Measurements from ENCODE around the gene SLC51B.

Gene SLC51B

GRCh38 chr15:65062726-65063125 lies 17.5 kb downstream of the SLC51B start:
- TF ChIP-seq HDGF (IDR thresholded peaks at IDR 0.05; ENCODE audit: borderline replicate concordance) (no peak), PKNOX1 (IDR thresholded peaks at IDR 0.05) (no peak), ZNF384 (IDR thresholded peaks at IDR 0.05) (no peak), L3MBTL2 (conservative IDR thresholded peaks at IDR 0.05) (no peak), SP1 (IDR thresholded peaks at IDR 0.05) (no peak), LEF1 (IDR thresholded peaks at IDR 0.05; ENCODE audit: borderline replicate concordance) (no peak), CTBP1 (IDR thresholded peaks at IDR 0.05; ENCODE audit: borderline replicate concordance) (no peak), ELF4 (IDR thresholded peaks at IDR 0.05) (no peak), FOXM1 (IDR thresholded peaks at IDR 0.05; ENCODE audit: borderline replicate concordance) (no peak), FOXA1 (IDR thresholded peaks at IDR 0.05) (no peak), ARNT (IDR thresholded peaks at IDR 0.05) (no peak), FOXK2 (IDR thresholded peaks at IDR 0.05) (no peak), BHLHE40 (IDR thresholded peaks at IDR 0.05; ENCODE audit: borderline replicate concordance) (no peak), SUZ12 (IDR thresholded peaks at IDR 0.05) (no peak), NFRKB (IDR thresholded peaks at IDR 0.05) (no peak)
- ChIA-PET CTCF (interaction anchor here (0.9 kb wide), 1 partner anchor 28 kb away, joined by 3 read pairs; no protein-coding TSS in a partner anchor), POLR2A (no interaction called here)
- no peak for DNase-seq (ENCODE audit: extremely low spot score)

GRCh38 chr15:65066001-65066634 lies 20.9 kb downstream of the SLC51B start:
- POLR2A ChIA-PET = no interaction called here
- CTCF ChIA-PET = interaction anchor here (0.7 to 0.9 kb wide), 2 partner anchors 21 to 22 kb away, joined by 3 to 4 read pairs; no protein-coding TSS in a partner anchor
- DNase-seq (ENCODE audit: extremely low spot score) = no peak
- TF ChIP-seq BHLHE40 (IDR thresholded peaks at IDR 0.05; ENCODE audit: borderline replicate concordance) (no peak), L3MBTL2 (conservative IDR thresholded peaks at IDR 0.05) (no peak), FOXK2 (IDR thresholded peaks at IDR 0.05) (no peak), FOXM1 (IDR thresholded peaks at IDR 0.05; ENCODE audit: borderline replicate concordance) (no peak), CTBP1 (IDR thresholded peaks at IDR 0.05; ENCODE audit: borderline replicate concordance) (no peak), LEF1 (IDR thresholded peaks at IDR 0.05; ENCODE audit: borderline replicate concordance) (no peak)

DNA sequence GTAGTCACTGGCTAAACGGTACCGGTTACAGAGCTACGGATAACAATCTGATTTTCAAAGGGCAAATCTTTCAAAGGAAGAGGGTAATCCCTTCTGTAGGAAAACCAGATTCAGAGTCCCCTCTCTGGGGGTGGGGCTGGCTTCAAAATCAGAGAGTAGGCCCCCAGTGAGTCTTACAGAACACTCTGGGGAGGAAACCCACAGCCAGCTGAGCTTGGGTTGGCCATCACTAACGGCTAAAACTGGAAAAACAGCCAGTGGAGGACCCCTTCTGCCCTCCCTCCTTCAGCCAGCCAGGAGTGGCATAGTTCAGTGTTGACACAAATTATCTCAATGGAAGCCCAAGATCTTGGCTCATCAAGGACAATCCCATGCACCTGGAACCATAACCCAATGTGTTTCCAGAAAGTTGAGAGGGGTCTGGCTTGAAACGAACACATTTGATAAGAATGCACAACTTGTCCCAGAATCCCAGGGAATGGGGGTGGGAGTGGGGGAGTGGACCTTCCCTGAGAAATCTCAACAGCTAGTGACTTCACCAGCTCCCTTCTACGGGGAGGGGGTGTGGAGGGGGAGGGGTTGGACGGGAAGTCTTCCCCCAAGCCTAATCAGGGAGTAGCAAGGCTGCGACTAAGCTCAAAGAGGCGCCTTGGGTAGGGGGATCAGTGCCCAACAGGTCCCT lies 21.6 kb downstream of the SLC51B start:
- ChIA-PET POLR2A (no interaction called here), CTCF (interaction anchor here (0.7 kb wide), 1 partner anchor 22 kb away, joined by 4 read pairs; no protein-coding TSS in a partner anchor)
- TF ChIP-seq BHLHE40 (IDR thresholded peaks at IDR 0.05; ENCODE audit: borderline replicate concordance) (no peak), CTBP1 (IDR thresholded peaks at IDR 0.05; ENCODE audit: borderline replicate concordance) (no peak), ARNT (IDR thresholded peaks at IDR 0.05) (no peak), FOXK2 (IDR thresholded peaks at IDR 0.05) (no peak), L3MBTL2 (conservative IDR thresholded peaks at IDR 0.05) (no peak), SUZ12 (IDR thresholded peaks at IDR 0.05) (no peak), NFRKB (IDR thresholded peaks at IDR 0.05) (no peak), ELF4 (IDR thresholded peaks at IDR 0.05) (no peak)
- DNase-seq (ENCODE audit: extremely low spot score) = no peak

- no peak for DNase-seq (ENCODE audit: extremely low spot score)
- POLR2A ChIA-PET = no interaction called here
- CTCF ChIA-PET = no interaction called here
- TF ChIP-seq SP1 (IDR thresholded peaks at IDR 0.05) (no peak), PKNOX1 (IDR thresholded peaks at IDR 0.05) (no peak), ARNT (IDR thresholded peaks at IDR 0.05) (no peak), ELF4 (IDR thresholded peaks at IDR 0.05) (no peak), FOXA1 (IDR thresholded peaks at IDR 0.05) (no peak), TARDBP (IDR thresholded peaks at IDR 0.05) (no peak), FOXM1 (IDR thresholded peaks at IDR 0.05; ENCODE audit: borderline replicate concordance) (no peak), FOXK2 (IDR thresholded peaks at IDR 0.05) (no peak), HDGF (IDR thresholded peaks at IDR 0.05; ENCODE audit: borderline replicate concordance) (no peak), CTBP1 (IDR thresholded peaks at IDR 0.05; ENCODE audit: borderline replicate concordance) (no peak), NFRKB (IDR thresholded peaks at IDR 0.05) (no peak), BHLHE40 (IDR thresholded peaks at IDR 0.05; ENCODE audit: borderline replicate concordance) (no peak), SUZ12 (IDR thresholded peaks at IDR 0.05) (no peak), ZNF384 (IDR thresholded peaks at IDR 0.05) (no peak), LEF1 (IDR thresholded peaks at IDR 0.05; ENCODE audit: borderline replicate concordance) (no peak), L3MBTL2 (conservative IDR thresholded peaks at IDR 0.05) (no peak)
These were observed 22.1 kb downstream of the SLC51B start for GRCh38 chr15:65067317-65067644.

GRCh38 chr15:65067645-65068402 lies 22.6 kb downstream of the SLC51B start, which contains the start of gene RASL12:
RASL12 (minus strand) TSS chr15:65067991; CDS start chr15:65067835, 156 bp downstream.
- ChIA-PET CTCF (no interaction called here), POLR2A (no interaction called here)
- TF ChIP-seq ELF4 (IDR thresholded peaks at IDR 0.05) = no peak
- no peak for TF ChIP-seq FOXA1 (IDR thresholded peaks at IDR 0.05)
- TF ChIP-seq BHLHE40 (IDR thresholded peaks at IDR 0.05; ENCODE audit: borderline replicate concordance) = no peak
- no peak for TF ChIP-seq ARNT (IDR thresholded peaks at IDR 0.05)
- TF ChIP-seq FOXK2 (IDR thresholded peaks at IDR 0.05) = no peak
- TF ChIP-seq PKNOX1 (IDR thresholded peaks at IDR 0.05) = no peak
- no peak for TF ChIP-seq L3MBTL2 (conservative IDR thresholded peaks at IDR 0.05)
- TF ChIP-seq LEF1 (IDR thresholded peaks at IDR 0.05; ENCODE audit: borderline replicate concordance) = no peak
- TF ChIP-seq SUZ12 (IDR thresholded peaks at IDR 0.05) = no peak
- no peak for TF ChIP-seq ZNF384 (IDR thresholded peaks at IDR 0.05)
- no peak for TF ChIP-seq NFRKB (IDR thresholded peaks at IDR 0.05)
- no peak for TF ChIP-seq HDGF (IDR thresholded peaks at IDR 0.05; ENCODE audit: borderline replicate concordance)
- TF ChIP-seq FOXM1 (IDR thresholded peaks at IDR 0.05; ENCODE audit: borderline replicate concordance) = no peak
- DNase-seq (ENCODE audit: extremely low spot score) = no peak

Measured in HEK293T (cell line).